GM23338 (cell line): Measurements from ENCODE around the gene IPO13. TPM values are rescaled to one million over a fixed set of nuclear protein-coding genes. Genes with fewer than 3 reads are reported as not detected.

ENCODE experiments used
- ATAC-seq: fragments of 200-7000 bp; cut with Tn5 transposase; 3 replicates; pipeline ENCODE4 v1.9.1; 2020
- DNase-seq: peaks from one replicate; pipeline ENCODE4 v3.0.0-alpha.2; 2015; ENCODE audit warnings: low spot score
- H2AFZ ChIP-seq: fragments of 200-600 bp; sonication (generic); 2 replicates; pipeline ENCODE4 v1.8.0; 2016; ENCODE audit warnings: antibody characterized with exemption, mild to moderate bottlenecking, moderate library complexity
- H3F3A ChIP-seq: fragments of 200-600 bp; sonication (generic); replicated peaks from 2 replicates; pipeline ENCODE4 v1.8.0; 2017; ENCODE audit warnings: antibody characterized with exemption, mixed run types, low read depth
- H3K27ac ChIP-seq: fragments of 200-600 bp; sonication (generic); 2 replicates; pipeline ENCODE4 v1.6.1; 2016; ENCODE audit warnings: low read depth
- H3K27me3 ChIP-seq: fragments of 200-600 bp; sonication (generic); 2 replicates; pipeline ENCODE4 v1.8.0; 2016; ENCODE audit warnings: mild to moderate bottlenecking, mixed run types, moderate library complexity; ENCODE audit not compliant: insufficient read depth
- H3K36me3 ChIP-seq: fragments of 200-600 bp; sonication (generic); 2 replicates; pipeline ENCODE4 v1.8.0; 2016; ENCODE audit warnings: mild to moderate bottlenecking; ENCODE audit not compliant: insufficient read depth
- H3K4me1 ChIP-seq: fragments of 200-600 bp; sonication (generic); 2 replicates; pipeline ENCODE4 v1.8.0; 2016; ENCODE audit warnings: mild to moderate bottlenecking, moderate library complexity; ENCODE audit not compliant: insufficient read depth
- H3K4me2 ChIP-seq: fragments of 200-600 bp; sonication (generic); 2 replicates; pipeline ENCODE4 v1.7.1; 2017; ENCODE audit warnings: mixed run types
- H3K4me3 ChIP-seq: fragments of 200-600 bp; sonication (generic); 2 replicates; pipeline ENCODE4 v1.6.1; 2016; ENCODE audit warnings: mixed run types
- H3K79me2 ChIP-seq: fragments of 200-600 bp; sonication (generic); replicated peaks from 2 replicates; pipeline ENCODE4 v1.8.0; 2017; ENCODE audit warnings: mild to moderate bottlenecking; ENCODE audit not compliant: insufficient read depth
- H3K9me2 ChIP-seq: fragments of 200-600 bp; sonication (generic); 2 replicates; pipeline ENCODE4 v1.8.0; 2017; ENCODE audit not compliant: insufficient read depth
- H4K20me1 ChIP-seq: fragments of 200-600 bp; sonication (generic); replicated peaks from 2 replicates; pipeline ENCODE4 v1.8.0; 2017; ENCODE audit warnings: mild to moderate bottlenecking; ENCODE audit not compliant: insufficient read depth
- H3K27ac Mint-ChIP-seq: 2 replicates; pipeline ENCODE4 v1.8.0; 2020; ENCODE audit warnings: inconsistent platforms, mild to moderate bottlenecking, moderate library complexity, mixed read lengths
- H3K27me3 Mint-ChIP-seq: 3 replicates; pipeline ENCODE4 v1.8.0; 2022; ENCODE audit warnings: low read depth, mild to moderate bottlenecking, moderate library complexity, mixed read lengths, inconsistent platforms; ENCODE audit not compliant: insufficient read depth, poor library complexity
- H3K36me3 Mint-ChIP-seq: 3 replicates; pipeline ENCODE4 v1.8.0; 2021; ENCODE audit warnings: low read depth, mild to moderate bottlenecking, inconsistent platforms, moderate library complexity, mixed read lengths
- H3K4me1 Mint-ChIP-seq: 3 replicates; pipeline ENCODE4 v1.8.0; 2020; ENCODE audit warnings: mild to moderate bottlenecking, inconsistent platforms, mixed read lengths
- H3K4me3 Mint-ChIP-seq: 3 replicates; pipeline ENCODE4 v1.8.0; 2021; ENCODE audit warnings: moderate library complexity, mild to moderate bottlenecking, inconsistent platforms, mixed read lengths
- H3K9me3 Mint-ChIP-seq: 3 replicates; pipeline ENCODE4 v1.8.0; 2020; ENCODE audit warnings: moderate library complexity, mild to moderate bottlenecking, inconsistent platforms, mixed read lengths
- CREB1 ChIP-seq: fragments of 250-450 bp; sonication (Bioruptor Pico); IDR thresholded peaks from 2 replicates; pipeline ENCODE4 v1.5.0; 2020; ENCODE audit warnings: low read depth, mild to moderate bottlenecking, moderate library complexity
- EZH2phosphoT487 ChIP-seq: fragments of 200-600 bp; sonication (generic); IDR thresholded peaks from one replicate; pipeline ENCODE4 v1.8.1; 2018; ENCODE audit warnings: antibody characterized with exemption; ENCODE audit not compliant: unreplicated experiment
- NANOG ChIP-seq: IDR thresholded peaks from 2 replicates; pipeline ENCODE4 v1.6.1; 2016; ENCODE audit warnings: antibody characterized with exemption, borderline replicate concordance
- STAT1 ChIP-seq: IDR thresholded peaks from one replicate; pipeline ENCODE4 v1.6.1; 2016; ENCODE audit warnings: antibody characterized with exemption; ENCODE audit not compliant: unreplicated experiment
- ZNF114 ChIP-seq: fragments of 250-450 bp; sonication (Bioruptor Pico); IDR thresholded peaks from 2 replicates; pipeline ENCODE4 v1.5.0; 2020; ENCODE audit warnings: mild to moderate bottlenecking, moderate library complexity
- polyA plus RNA-seq: library from polyadenylated mRNA; unstranded; fragments of >200 nt; fragmentation: Nextera tagmentation; extraction: Ambion mirVana; gene quantifications from 2 replicates; pipeline ENCODE4 v1.2.1, GENCODE V29; 2016
- total RNA-seq: library from RNA; depleted of rRNA; stranded (reverse); fragments of >200 nt; shearing (Covaris generic); gene quantifications from 2 replicates; pipeline ENCODE4 v1.2.3, GENCODE V29; 2014
- TF ChIP-seq, protein P1 (sequence below): IDR thresholded peaks from one replicate; pipeline ENCODE4 v1.6.1; 2018; ENCODE audit warnings: antibody characterized with exemption; ENCODE audit not compliant: unreplicated experiment
- TF ChIP-seq, protein P2 (sequence below), 2 experiments: fragments of 200-600 bp in 1 of 2; sonication (generic) in 1 of 2; conservative IDR thresholded peaks; 2 replicates each; pipeline versions ENCODE4 v1.5.1 to v1.6.1; 2016 to 2017; ENCODE audit warnings: antibody characterized with exemption in 2 of 2, low read depth in 2 of 2, mild to moderate bottlenecking in 2 of 2, moderate library complexity in 1 of 2
- TF ChIP-seq, protein P3 (sequence below): IDR thresholded peaks from 2 replicates; pipeline ENCODE4 v1.6.1; 2016; ENCODE audit warnings: antibody characterized with exemption
- TF ChIP-seq, protein P4 (sequence below): fragments of 250-450 bp; sonication (Bioruptor Pico); IDR thresholded peaks from 2 replicates; pipeline ENCODE4 v1.5.0; 2020; ENCODE audit warnings: mild to moderate bottlenecking, moderate library complexity

Gene IPO13
- total and polyA plus RNA-seq, 2 experiments from 2014 or later = 10.4 to 22.8 TPM

DNA sequence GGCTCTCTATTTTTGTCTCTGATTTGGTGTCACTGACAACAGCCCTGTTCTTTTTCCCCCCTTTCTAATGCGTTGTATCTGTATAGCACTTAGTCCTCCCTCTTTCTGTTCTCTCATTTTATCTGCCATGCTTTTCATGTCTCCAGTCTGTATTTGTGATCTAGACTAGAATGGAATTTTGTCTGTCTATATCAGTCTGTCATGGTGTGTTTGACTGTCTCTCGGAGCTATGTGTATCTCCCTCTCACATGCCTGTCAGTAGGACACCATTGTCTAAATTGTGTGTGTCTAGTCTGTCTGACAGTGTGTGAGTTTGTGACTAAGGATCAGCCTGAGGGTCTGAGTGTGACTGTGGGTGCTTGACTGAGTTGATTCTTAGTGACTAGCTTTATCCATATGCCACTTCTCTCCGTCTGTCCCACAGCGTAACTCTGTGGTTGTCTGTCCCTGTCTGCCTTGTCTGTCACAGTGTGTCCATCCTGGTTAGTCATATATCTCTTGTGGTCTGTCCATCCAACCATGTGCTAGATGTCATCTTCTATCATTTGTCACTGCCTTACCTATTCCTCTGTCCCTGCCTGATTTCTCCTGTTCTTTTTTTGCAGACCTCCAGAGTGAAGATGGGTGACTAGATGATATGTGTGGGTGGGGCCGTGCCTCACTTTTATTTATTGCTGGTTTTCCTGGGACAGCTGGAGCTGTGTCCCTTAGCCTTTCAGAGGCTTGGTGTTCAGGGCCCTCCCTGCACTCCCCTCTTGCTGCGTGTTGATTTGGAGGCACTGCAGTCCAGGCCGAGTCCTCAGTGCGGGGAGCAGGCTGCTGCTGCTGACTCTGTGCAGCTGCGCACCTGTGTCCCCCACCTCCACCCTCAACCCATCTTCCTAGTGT, 30.9 kb downstream of the IPO13 start (continued):
- TF ChIP-seq, protein P1, sequence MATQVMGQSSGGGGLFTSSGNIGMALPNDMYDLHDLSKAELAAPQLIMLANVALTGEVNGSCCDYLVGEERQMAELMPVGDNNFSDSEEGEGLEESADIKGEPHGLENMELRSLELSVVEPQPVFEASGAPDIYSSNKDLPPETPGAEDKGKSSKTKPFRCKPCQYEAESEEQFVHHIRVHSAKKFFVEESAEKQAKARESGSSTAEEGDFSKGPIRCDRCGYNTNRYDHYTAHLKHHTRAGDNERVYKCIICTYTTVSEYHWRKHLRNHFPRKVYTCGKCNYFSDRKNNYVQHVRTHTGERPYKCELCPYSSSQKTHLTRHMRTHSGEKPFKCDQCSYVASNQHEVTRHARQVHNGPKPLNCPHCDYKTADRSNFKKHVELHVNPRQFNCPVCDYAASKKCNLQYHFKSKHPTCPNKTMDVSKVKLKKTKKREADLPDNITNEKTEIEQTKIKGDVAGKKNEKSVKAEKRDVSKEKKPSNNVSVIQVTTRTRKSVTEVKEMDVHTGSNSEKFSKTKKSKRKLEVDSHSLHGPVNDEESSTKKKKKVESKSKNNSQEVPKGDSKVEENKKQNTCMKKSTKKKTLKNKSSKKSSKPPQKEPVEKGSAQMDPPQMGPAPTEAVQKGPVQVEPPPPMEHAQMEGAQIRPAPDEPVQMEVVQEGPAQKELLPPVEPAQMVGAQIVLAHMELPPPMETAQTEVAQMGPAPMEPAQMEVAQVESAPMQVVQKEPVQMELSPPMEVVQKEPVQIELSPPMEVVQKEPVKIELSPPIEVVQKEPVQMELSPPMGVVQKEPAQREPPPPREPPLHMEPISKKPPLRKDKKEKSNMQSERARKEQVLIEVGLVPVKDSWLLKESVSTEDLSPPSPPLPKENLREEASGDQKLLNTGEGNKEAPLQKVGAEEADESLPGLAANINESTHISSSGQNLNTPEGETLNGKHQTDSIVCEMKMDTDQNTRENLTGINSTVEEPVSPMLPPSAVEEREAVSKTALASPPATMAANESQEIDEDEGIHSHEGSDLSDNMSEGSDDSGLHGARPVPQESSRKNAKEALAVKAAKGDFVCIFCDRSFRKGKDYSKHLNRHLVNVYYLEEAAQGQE = no peak
- no peak for TF ChIP-seq NANOG
- no peak for TF ChIP-seq ZNF114 (CRISPR knock-in tag)
- TF ChIP-seq, protein P2, sequence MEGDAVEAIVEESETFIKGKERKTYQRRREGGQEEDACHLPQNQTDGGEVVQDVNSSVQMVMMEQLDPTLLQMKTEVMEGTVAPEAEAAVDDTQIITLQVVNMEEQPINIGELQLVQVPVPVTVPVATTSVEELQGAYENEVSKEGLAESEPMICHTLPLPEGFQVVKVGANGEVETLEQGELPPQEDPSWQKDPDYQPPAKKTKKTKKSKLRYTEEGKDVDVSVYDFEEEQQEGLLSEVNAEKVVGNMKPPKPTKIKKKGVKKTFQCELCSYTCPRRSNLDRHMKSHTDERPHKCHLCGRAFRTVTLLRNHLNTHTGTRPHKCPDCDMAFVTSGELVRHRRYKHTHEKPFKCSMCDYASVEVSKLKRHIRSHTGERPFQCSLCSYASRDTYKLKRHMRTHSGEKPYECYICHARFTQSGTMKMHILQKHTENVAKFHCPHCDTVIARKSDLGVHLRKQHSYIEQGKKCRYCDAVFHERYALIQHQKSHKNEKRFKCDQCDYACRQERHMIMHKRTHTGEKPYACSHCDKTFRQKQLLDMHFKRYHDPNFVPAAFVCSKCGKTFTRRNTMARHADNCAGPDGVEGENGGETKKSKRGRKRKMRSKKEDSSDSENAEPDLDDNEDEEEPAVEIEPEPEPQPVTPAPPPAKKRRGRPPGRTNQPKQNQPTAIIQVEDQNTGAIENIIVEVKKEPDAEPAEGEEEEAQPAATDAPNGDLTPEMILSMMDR (conservative IDR thresholded peaks at IDR 0.05; ENCODE audit: low read depth in 2 of 2) = no peak
- TF ChIP-seq, protein P3, sequence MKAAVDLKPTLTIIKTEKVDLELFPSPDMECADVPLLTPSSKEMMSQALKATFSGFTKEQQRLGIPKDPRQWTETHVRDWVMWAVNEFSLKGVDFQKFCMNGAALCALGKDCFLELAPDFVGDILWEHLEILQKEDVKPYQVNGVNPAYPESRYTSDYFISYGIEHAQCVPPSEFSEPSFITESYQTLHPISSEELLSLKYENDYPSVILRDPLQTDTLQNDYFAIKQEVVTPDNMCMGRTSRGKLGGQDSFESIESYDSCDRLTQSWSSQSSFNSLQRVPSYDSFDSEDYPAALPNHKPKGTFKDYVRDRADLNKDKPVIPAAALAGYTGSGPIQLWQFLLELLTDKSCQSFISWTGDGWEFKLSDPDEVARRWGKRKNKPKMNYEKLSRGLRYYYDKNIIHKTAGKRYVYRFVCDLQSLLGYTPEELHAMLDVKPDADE = no peak
- TF ChIP-seq CREB1 (CRISPR knock-in tag) = no peak
- TF ChIP-seq EZH2phosphoT487 = no peak
- no peak for TF ChIP-seq STAT1

DNA sequence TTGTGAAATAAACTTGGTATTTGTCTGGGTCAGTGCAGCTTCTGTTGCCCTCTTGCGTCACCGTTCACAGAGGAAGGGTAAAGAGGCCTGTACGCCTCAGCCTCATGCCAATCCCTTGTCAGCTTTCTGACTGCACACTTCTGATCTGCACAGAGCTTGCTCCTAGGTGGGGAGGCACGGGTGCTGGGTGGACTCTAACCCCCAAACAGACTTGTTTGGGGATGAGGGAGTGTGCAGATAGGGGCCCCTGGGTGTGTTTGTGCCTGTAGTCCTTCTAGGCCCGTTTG, 31.5 kb downstream of the IPO13 start:
- DNase-seq (no peak), ATAC-seq (no peak)
- Histone ChIP-seq H3K4me2 (peak overlapping the region; percentile 98), H3F3A (peaks cover 29% of the 10 kb centered on the region; the same call in 1 of the 2 replicates), H3K9me2 (no peaks in the 10 kb centered on the region), H3K36me3 (0 out of 2 replicates have a peak, but pooled peaks cover 7% of the 10 kb centered on the region), H4K20me1 (peaks cover 19% of the 10 kb centered on the region), H3K79me2 (peaks cover 16% of the 10 kb centered on the region), H3K27ac (no peak overlapping the region), H3K27me3 (no peaks in the 10 kb centered on the region), H3K4me3 (peak overlapping the region; percentile 88), H2AFZ (no peak overlapping the region), H3K4me1 (peaks cover 27% of the 10 kb centered on the region)
- TF ChIP-seq, protein P3 = no peak
- TF ChIP-seq NANOG = no peak
- TF ChIP-seq, protein P4, sequence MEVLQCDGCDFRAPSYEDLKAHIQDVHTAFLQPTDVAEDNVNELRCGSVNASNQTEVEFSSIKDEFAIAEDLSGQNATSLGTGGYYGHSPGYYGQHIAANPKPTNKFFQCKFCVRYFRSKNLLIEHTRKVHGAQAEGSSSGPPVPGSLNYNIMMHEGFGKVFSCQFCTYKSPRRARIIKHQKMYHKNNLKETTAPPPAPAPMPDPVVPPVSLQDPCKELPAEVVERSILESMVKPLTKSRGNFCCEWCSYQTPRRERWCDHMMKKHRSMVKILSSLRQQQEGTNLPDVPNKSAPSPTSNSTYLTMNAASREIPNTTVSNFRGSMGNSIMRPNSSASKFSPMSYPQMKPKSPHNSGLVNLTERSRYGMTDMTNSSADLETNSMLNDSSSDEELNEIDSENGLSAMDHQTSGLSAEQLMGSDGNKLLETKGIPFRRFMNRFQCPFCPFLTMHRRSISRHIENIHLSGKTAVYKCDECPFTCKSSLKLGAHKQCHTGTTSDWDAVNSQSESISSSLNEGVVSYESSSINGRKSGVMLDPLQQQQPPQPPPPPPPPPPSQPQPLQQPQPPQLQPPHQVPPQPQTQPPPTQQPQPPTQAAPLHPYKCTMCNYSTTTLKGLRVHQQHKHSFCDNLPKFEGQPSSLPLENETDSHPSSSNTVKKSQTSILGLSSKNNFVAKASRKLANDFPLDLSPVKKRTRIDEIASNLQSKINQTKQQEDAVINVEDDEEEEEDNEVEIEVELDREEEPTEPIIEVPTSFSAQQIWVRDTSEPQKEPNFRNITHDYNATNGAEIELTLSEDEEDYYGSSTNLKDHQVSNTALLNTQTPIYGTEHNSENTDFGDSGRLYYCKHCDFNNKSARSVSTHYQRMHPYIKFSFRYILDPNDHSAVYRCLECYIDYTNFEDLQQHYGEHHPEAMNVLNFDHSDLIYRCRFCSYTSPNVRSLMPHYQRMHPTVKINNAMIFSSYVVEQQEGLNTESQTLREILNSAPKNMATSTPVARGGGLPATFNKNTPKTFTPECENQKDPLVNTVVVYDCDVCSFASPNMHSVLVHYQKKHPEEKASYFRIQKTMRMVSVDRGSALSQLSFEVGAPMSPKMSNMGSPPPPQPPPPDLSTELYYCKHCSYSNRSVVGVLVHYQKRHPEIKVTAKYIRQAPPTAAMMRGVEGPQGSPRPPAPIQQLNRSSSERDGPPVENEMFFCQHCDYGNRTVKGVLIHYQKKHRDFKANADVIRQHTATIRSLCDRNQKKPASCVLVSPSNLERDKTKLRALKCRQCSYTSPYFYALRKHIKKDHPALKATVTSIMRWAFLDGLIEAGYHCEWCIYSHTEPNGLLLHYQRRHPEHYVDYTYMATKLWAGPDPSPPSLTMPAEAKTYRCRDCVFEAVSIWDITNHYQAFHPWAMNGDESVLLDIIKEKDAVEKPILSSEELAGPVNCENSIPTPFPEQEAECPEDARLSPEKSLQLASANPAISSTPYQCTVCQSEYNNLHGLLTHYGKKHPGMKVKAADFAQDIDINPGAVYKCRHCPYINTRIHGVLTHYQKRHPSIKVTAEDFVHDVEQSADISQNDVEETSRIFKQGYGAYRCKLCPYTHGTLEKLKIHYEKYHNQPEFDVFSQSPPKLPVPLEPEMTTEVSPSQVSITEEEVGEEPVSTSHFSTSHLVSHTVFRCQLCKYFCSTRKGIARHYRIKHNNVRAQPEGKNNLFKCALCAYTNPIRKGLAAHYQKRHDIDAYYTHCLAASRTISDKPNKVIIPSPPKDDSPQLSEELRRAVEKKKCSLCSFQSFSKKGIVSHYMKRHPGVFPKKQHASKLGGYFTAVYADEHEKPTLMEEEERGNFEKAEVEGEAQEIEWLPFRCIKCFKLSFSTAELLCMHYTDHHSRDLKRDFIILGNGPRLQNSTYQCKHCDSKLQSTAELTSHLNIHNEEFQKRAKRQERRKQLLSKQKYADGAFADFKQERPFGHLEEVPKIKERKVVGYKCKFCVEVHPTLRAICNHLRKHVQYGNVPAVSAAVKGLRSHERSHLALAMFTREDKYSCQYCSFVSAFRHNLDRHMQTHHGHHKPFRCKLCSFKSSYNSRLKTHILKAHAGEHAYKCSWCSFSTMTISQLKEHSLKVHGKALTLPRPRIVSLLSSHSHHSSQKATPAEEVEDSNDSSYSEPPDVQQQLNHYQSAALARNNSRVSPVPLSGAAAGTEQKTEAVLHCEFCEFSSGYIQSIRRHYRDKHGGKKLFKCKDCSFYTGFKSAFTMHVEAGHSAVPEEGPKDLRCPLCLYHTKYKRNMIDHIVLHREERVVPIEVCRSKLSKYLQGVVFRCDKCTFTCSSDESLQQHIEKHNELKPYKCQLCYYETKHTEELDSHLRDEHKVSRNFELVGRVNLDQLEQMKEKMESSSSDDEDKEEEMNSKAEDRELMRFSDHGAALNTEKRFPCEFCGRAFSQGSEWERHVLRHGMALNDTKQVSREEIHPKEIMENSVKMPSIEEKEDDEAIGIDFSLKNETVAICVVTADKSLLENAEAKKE (CRISPR knock-in tag) = no peak
- Mint-ChIP-seq H3K27me3 (peaks cover 38% of the 10 kb centered on the region), H3K27ac (no peak overlapping the region), H3K9me3 (no peaks in the 10 kb centered on the region), H3K4me1 (peaks cover 46% of the 10 kb centered on the region), H3K36me3 (peaks cover 53% of the 10 kb centered on the region), H3K4me3 (peak overlapping the region; percentile 90)
